Cardiac muscle cell (in vitro differentiated cells and primary cell): ENCODE measurements around the gene MORF4L1. TPM values are rescaled to one million over a fixed set of nuclear protein-coding genes. Genes with fewer than 3 reads are reported as not detected.

Experiments used
- DNase-seq, 2 donors: peaks; one replicate each; pipeline versions ENCODE4 v3.0.0 to v3.0.0-alpha.2; 2010 to 2017; ENCODE audit warnings: low read depth in 1 of 2, low spot score in 1 of 2
- H3K27ac ChIP-seq: fragments of 200-600 bp; sonication (generic); 2 replicates; pipeline ENCODE4 v1.5.1; 2016
- H3K27me3 ChIP-seq: fragments of 200-600 bp; sonication (generic); 2 replicates; pipeline ENCODE4 v1.6.0; 2016; ENCODE audit warnings: control low read depth
- H3K36me3 ChIP-seq: fragments of 200-600 bp; sonication (generic); 2 replicates; pipeline ENCODE4 v1.5.1; 2016; ENCODE audit warnings: control low read depth
- H3K4me1 ChIP-seq: fragments of 200-600 bp; sonication (generic); 2 replicates; pipeline ENCODE4 v1.8.1; 2017; ENCODE audit warnings: low read depth, mild to moderate bottlenecking, mixed run types
- H3K4me3 ChIP-seq: fragments of 200-600 bp; sonication (generic); 2 replicates; pipeline ENCODE4 v1.5.1; 2016; ENCODE audit warnings: mild to moderate bottlenecking
- H3K9me3 ChIP-seq: fragments of 200-600 bp; sonication (generic); 2 replicates; pipeline ENCODE4 v1.5.1; 2017; ENCODE audit warnings: low read depth, mild to moderate bottlenecking, control low read depth
- polyA plus RNA-seq: library from polyadenylated mRNA; unstranded; fragments of >200 nt; fragmentation: Nextera tagmentation; extraction: Ambion mirVana; gene quantifications from 2 replicates; pipeline ENCODE4 v1.2.1, GENCODE V29; 2016
- total RNA-seq: library from RNA; depleted of rRNA; stranded (reverse); fragments of >200 nt; gene quantifications from 2 replicates; pipeline ENCODE4 v1.2.3, GENCODE V29; 2016
- TF ChIP-seq, protein P1 (sequence below): IDR thresholded peaks from 2 replicates; pipeline ENCODE4 v1.5.1; 2012; ENCODE audit warnings: low read depth, mild to moderate bottlenecking, low read length

MORF4L1 gene
- total and polyA plus RNA-seq, 2 experiments from 2014 or later, result 625 to 760 TPM

DNA sequence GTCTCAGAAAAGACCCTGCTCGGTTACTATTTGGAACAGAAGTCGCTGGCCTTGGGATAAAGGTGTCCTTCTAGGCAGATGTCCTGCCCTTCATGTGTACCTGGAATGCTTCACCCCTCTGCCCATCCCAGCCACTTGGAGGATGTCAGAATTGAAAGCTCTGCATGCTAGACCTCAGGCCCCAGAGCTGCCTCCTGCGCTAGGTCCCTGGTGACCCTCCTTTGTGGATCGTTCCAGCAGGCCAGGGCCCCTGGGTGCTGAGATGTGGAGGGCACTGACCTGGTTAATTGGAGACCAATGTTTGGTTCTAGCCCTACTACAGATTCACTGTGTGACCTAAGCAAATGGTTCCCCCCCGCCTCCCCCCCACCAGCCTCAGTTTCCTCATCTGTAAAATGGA, 74.8 kb downstream of the MORF4L1 start:
- no peak overlapping the region for H3K27ac ChIP-seq
- no peaks in the 10 kb centered on the region for H3K4me1 ChIP-seq
- no peak for DNase-seq
- no peaks in the 10 kb centered on the region for H3K9me3 ChIP-seq
- H3K4me3 ChIP-seq, result no peak overlapping the region
- TF ChIP-seq, protein P1, sequence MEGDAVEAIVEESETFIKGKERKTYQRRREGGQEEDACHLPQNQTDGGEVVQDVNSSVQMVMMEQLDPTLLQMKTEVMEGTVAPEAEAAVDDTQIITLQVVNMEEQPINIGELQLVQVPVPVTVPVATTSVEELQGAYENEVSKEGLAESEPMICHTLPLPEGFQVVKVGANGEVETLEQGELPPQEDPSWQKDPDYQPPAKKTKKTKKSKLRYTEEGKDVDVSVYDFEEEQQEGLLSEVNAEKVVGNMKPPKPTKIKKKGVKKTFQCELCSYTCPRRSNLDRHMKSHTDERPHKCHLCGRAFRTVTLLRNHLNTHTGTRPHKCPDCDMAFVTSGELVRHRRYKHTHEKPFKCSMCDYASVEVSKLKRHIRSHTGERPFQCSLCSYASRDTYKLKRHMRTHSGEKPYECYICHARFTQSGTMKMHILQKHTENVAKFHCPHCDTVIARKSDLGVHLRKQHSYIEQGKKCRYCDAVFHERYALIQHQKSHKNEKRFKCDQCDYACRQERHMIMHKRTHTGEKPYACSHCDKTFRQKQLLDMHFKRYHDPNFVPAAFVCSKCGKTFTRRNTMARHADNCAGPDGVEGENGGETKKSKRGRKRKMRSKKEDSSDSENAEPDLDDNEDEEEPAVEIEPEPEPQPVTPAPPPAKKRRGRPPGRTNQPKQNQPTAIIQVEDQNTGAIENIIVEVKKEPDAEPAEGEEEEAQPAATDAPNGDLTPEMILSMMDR, result no peak
- no peaks in the 10 kb centered on the region for H3K36me3 ChIP-seq
- H3K27me3 ChIP-seq, result peaks cover 18% of the 10 kb centered on the region

Other genes starting within 250 kb of the MORF4L1 start
- gene CHRNB4, start 231.7 kb upstream of the MORF4L1 start, total RNA-seq, result 0.14 and 0.57 TPM in 2 replicates
- gene CHRNB4, start 231.7 kb upstream of the MORF4L1 start, polyA plus RNA-seq, result 0.67 TPM in 1 of 2 replicates, not detected in the other
- 20.4 and 35.3 TPM in 2 replicates for gene ADAMTS7, start 61.4 kb upstream of the MORF4L1 start, total RNA-seq
- 11.8 and 16.4 TPM in 2 replicates for gene ADAMTS7, start 61.4 kb upstream of the MORF4L1 start, polyA plus RNA-seq
- gene CTSH, start 72.2 kb downstream of the MORF4L1 start, total RNA-seq, result 24.1 and 37.3 TPM in 2 replicates
- 26.5 and 39.3 TPM in 2 replicates for gene CTSH, start 72.2 kb downstream of the MORF4L1 start, polyA plus RNA-seq
- gene RASGRF1, start 217.9 kb downstream of the MORF4L1 start, total RNA-seq, result 0.06 TPM in 1 of 2 replicates, not detected in the other
- not detected in 2 replicates for gene RASGRF1, start 217.9 kb downstream of the MORF4L1 start, polyA plus RNA-seq